Vagina (tissue), 2 donors: ENCODE measurements around the gene MINAR1. TPM values are rescaled to one million over a fixed set of nuclear protein-coding genes. Genes with fewer than 3 reads are reported as not detected.

Experiments
- DNase-seq, 2 donors: peaks; one replicate each; pipeline ENCODE4 v3.0.0-alpha.2; 2017; ENCODE audit errors: extremely low spot score in 2 of 2
- H3K27ac ChIP-seq: fragments of 200-600 bp; sonication (generic); one replicate; pipeline ENCODE4 v1.5.1; 2019
- H3K27me3 ChIP-seq: fragments of 200-600 bp; sonication (generic); one replicate; pipeline ENCODE4 v1.5.1; 2019
- H3K36me3 ChIP-seq, 2 donors: fragments of 200-600 bp; sonication (generic); one replicate each; pipeline ENCODE4 v1.5.1; 2017 to 2019
- H3K4me1 ChIP-seq: fragments of 200-600 bp; sonication (generic); one replicate; pipeline ENCODE4 v1.5.1; 2019
- H3K4me3 ChIP-seq, 2 donors: fragments of 200-600 bp; sonication (generic); 1 replicate in 1 of 2; 2 replicates in 1 of 2; pipeline ENCODE4 v1.5.1; 2016 to 2019
- H3K9me3 ChIP-seq: fragments of 200-600 bp; sonication (generic); one replicate; pipeline ENCODE4 v1.5.1; 2019
- POLR2A ChIP-seq, 2 donors: fragments of 450-650 bp; IDR thresholded peaks; one replicate each; pipeline ENCODE4 v1.6.1; 2017; ENCODE audit warnings: antibody characterized with exemption in 2 of 2, mild to moderate bottlenecking in 2 of 2, moderate library complexity in 2 of 2
- POLR2AphosphoS5 ChIP-seq, 2 donors: sonication (generic); formaldehyde crosslinking; IDR thresholded peaks; one replicate each; pipeline ENCODE4 v1.9.0; 2017; ENCODE audit warnings: antibody characterized with exemption in 2 of 2, mild to moderate bottlenecking in 2 of 2, low read depth in 1 of 2; ENCODE audit not compliant: insufficient read depth in 1 of 2
- intact Hi-C: fragments of 100-400 bp; cut with DNase I; formaldehyde crosslinking; loops from one replicate; pipeline ENCODE4 v1.15.1; 2023
- total RNA-seq: library from RNA; depleted of rRNA; stranded (reverse); fragments of >200 nt; gene quantifications from one replicate; pipeline ENCODE4 v1.2.3, GENCODE V29; 2016
- TF ChIP-seq, protein P1 (sequence below), 3 experiments: fragments of 450-650 bp in 2 of 3; fragments of 200-600 bp in 1 of 3; sonication (generic) in 1 of 3; IDR thresholded peaks; one replicate each; pipeline ENCODE4 v1.5.1; 2017 to 2019; ENCODE audit warnings: antibody characterized with exemption in 3 of 3, mild to moderate bottlenecking in 2 of 3, moderate library complexity in 2 of 3

MINAR1 gene, protein sequence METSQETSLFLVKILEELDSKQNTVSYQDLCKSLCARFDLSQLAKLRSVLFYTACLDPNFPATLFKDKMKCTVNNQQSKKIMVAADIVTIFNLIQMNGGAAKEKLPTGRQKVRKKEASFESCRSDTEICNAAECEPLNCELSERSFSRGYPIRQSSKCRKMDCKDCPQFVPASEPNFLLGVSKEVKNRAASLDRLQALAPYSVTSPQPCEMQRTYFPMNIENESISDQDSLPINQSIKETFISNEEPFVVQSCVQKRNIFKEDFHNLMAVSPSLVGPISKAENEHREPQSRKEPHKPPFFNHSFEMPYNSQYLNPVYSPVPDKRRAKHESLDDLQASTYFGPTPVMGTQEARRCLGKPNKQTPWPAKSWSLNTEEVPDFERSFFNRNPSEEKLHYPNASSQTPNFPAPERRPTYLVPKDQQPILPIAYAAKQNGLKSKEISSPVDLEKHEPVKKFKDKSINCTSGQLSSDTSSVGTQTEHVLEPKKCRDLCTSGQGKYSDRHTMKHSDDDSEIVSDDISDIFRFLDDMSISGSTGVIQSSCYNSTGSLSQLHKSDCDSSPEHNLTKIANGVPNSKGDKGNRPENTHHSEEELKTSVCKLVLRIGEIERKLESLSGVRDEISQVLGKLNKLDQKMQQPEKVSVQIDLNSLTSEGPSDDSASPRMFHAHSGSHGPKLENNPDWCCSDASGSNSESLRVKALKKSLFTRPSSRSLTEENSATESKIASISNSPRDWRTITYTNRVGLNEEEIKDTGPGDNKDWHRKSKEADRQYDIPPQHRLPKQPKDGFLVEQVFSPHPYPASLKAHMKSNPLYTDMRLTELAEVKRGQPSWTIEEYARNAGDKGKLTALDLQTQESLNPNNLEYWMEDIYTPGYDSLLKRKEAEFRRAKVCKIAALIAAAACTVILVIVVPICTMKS
- total RNA-seq: 0.74 TPM

GRCh38 chr15:79431636-79432344 lies at the start of gene MINAR1:
TSS of gene MINAR1 (plus strand) at chr15:79432336. CDS start at chr15:79456148, 23,812 bp downstream.
- no peak within 1 kb of the TSS for H3K27ac ChIP-seq
- no peaks in the 10 kb centered on the region for H3K9me3 ChIP-seq
- DNase-seq: no peak
- intact Hi-C loops: no loop called here
- H3K36me3 ChIP-seq: no peaks in the 10 kb centered on the region
- peaks cover 14% of the 10 kb centered on the region for H3K27me3 ChIP-seq
- H3K4me3 ChIP-seq: peak within 1 kb of the TSS; percentile 36 to 40
- peaks cover 19% of the 10 kb centered on the region for H3K4me1 ChIP-seq
- TF ChIP-seq, protein P1, sequence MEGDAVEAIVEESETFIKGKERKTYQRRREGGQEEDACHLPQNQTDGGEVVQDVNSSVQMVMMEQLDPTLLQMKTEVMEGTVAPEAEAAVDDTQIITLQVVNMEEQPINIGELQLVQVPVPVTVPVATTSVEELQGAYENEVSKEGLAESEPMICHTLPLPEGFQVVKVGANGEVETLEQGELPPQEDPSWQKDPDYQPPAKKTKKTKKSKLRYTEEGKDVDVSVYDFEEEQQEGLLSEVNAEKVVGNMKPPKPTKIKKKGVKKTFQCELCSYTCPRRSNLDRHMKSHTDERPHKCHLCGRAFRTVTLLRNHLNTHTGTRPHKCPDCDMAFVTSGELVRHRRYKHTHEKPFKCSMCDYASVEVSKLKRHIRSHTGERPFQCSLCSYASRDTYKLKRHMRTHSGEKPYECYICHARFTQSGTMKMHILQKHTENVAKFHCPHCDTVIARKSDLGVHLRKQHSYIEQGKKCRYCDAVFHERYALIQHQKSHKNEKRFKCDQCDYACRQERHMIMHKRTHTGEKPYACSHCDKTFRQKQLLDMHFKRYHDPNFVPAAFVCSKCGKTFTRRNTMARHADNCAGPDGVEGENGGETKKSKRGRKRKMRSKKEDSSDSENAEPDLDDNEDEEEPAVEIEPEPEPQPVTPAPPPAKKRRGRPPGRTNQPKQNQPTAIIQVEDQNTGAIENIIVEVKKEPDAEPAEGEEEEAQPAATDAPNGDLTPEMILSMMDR (IDR thresholded peaks at IDR 0.05): no peak
- no peak for TF ChIP-seq POLR2AphosphoS5 (IDR thresholded peaks at IDR 0.05; ENCODE audit: insufficient read depth in 1 of 2, low read depth in 1 of 2)
- TF ChIP-seq POLR2A (IDR thresholded peaks at IDR 0.05): no peak

GRCh38 chr15:79394231-79394630 lies 37.9 kb upstream of the MINAR1 start:
- TF ChIP-seq POLR2A (IDR thresholded peaks at IDR 0.05) (no peak), POLR2AphosphoS5 (IDR thresholded peaks at IDR 0.05; ENCODE audit: insufficient read depth in 1 of 2, low read depth in 1 of 2) (no peak)
- TF ChIP-seq, protein P1 (IDR thresholded peaks at IDR 0.05): no peak
- no peak overlapping the region for H3K4me3 ChIP-seq
- no peak overlapping the region for H3K27ac ChIP-seq
- H3K27me3 ChIP-seq: no peaks in the 10 kb centered on the region
- intact Hi-C loops: loop anchor here (10.0 kb wide), 1 partner anchor 451 kb away; no protein-coding TSS in a partner anchor
- H3K4me1 ChIP-seq: peaks cover 7% of the 10 kb centered on the region
- H3K36me3 ChIP-seq: no peaks in the 10 kb centered on the region
- no peak for DNase-seq
- H3K9me3 ChIP-seq: no peaks in the 10 kb centered on the region

DNA sequence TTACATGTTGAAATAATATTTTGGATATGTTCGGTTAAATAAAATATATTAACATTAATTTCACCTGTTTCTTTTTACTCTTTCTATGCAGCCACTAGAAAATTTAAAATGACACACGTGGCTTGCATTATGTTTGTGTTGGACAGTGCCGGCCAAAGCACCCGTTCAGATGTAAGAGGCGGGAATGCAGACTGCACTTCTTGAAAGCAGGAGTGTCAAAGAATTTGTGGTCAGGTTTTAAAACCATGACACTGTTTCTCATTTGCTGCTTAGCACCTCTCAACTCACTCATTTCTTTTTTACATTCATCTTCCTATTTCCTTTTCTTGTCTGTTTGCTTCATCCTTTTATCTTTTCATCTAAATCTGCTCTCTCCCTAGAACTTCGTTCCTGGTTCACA lies 35.3 kb upstream of the MINAR1 start:
- Histone ChIP-seq H3K27ac (no peak overlapping the region), H3K27me3 (no peaks in the 10 kb centered on the region), H3K36me3 (no peaks in the 10 kb centered on the region), H3K4me1 (peaks cover 7% of the 10 kb centered on the region), H3K4me3 (no peak overlapping the region), H3K9me3 (no peaks in the 10 kb centered on the region)
- intact Hi-C loops: loop anchor here (5.0 to 10.0 kb wide), 2 partner anchors 448 to 620 kb away; no protein-coding TSS in a partner anchor
- no peak for DNase-seq
- TF ChIP-seq POLR2A (IDR thresholded peaks at IDR 0.05) (no peak), POLR2AphosphoS5 (IDR thresholded peaks at IDR 0.05; ENCODE audit: insufficient read depth in 1 of 2, low read depth in 1 of 2) (no peak)
- TF ChIP-seq, protein P1 (IDR thresholded peaks at IDR 0.05): no peak

DNA sequence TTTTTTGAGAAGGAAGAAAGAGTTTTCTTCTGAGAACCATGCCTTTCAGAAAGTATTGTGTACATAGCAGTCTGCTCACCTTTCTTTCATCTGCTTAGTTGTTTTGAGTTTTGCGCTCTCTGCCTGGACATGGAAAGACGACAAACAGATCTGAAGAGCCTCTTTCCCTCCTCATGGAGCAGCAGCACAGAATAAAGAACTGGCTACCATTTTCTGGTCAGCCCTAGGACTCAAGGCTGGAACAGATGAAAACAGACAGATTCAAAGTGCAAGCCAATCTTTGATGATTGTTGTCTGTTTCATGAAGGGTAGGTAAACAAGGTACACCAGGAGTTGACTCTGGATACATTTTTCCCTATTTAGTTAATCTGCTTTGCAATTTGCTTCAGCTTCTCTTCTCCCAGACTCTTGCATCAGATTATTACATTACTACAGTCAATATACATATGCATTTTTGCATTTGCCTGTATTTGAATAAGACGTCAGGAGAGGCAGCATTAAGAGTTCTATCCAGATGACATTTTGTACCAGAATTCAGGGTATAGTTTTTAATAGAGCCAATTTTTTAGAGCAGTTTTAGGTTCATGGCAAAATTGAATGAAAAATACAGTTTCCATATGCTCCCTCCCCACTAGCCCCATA lies 34.7 kb upstream of the MINAR1 start:
- no peaks in the 10 kb centered on the region for H3K36me3 ChIP-seq
- H3K27ac ChIP-seq: no peak overlapping the region
- H3K27me3 ChIP-seq: no peaks in the 10 kb centered on the region
- no peak overlapping the region for H3K4me3 ChIP-seq
- intact Hi-C loops: loop anchor here (5.0 to 10.0 kb wide), 2 partner anchors 447 to 620 kb away; no protein-coding TSS in a partner anchor
- TF ChIP-seq, protein P1 (IDR thresholded peaks at IDR 0.05): no peak
- TF ChIP-seq POLR2A (IDR thresholded peaks at IDR 0.05) (no peak), POLR2AphosphoS5 (IDR thresholded peaks at IDR 0.05; ENCODE audit: insufficient read depth in 1 of 2, low read depth in 1 of 2) (no peak)
- no peaks in the 10 kb centered on the region for H3K9me3 ChIP-seq
- DNase-seq: no peak
- peaks cover 7% of the 10 kb centered on the region for H3K4me1 ChIP-seq
